GM21529 (cell line): Measurements from ENCODE around the gene HBG2.
A peak's percentile ranks its signal among the peaks of the same experiment; 100 is the strongest.
"Not testable (repeated sequence)": the region's sequence is repeated elsewhere in the genome, so short reads cannot be mapped to it uniquely, and the experiment has no call there.

Experiments
- ATAC-seq: cut with Tn5 transposase; IDR thresholded peaks from one replicate; pipeline ENCODE4 v1.9.1; 2021; ENCODE audit not compliant: unreplicated experiment

The HBG2 gene

DNA sequence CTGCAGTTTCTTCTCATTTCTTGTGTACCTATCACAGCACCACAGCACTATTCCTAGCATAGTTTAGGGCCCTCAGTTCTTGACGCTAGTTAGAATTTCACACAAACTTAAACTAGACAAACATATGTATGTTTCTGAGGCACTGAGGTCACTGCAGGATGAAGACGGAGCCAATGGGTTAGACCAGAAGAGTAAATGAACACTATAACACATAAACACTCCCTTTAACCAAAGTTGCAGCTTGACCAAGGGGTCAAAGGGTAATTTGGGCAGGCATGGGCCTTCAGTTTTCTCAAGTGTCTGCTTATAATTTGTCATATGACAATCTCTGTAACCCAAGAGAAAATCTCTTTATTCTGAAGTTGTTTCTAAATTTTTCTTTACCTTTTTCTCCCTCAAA, 28.0 kb upstream of the HBG2 start:
- no peak for ATAC-seq

GRCh38 chr11:5281596-5281995, 27.0 kb upstream of the HBG2 start:
- no peak for ATAC-seq

DNA sequence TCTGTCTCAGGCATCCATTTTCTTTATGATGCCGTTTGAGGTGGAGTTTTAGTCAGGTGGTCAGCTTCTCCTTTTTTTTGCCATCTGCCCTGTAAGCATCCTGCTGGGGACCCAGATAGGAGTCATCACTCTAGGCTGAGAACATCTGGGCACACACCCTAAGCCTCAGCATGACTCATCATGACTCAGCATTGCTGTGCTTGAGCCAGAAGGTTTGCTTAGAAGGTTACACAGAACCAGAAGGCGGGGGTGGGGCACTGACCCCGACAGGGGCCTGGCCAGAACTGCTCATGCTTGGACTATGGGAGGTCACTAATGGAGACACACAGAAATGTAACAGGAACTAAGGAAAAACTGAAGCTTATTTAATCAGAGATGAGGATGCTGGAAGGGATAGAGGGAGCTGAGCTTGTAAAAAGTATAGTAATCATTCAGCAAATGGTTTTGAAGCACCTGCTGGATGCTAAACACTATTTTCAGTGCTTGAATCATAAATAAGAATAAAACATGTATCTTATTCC, 26.1 kb upstream of the HBG2 start:
- peak; percentile 95 for ATAC-seq

DNA sequence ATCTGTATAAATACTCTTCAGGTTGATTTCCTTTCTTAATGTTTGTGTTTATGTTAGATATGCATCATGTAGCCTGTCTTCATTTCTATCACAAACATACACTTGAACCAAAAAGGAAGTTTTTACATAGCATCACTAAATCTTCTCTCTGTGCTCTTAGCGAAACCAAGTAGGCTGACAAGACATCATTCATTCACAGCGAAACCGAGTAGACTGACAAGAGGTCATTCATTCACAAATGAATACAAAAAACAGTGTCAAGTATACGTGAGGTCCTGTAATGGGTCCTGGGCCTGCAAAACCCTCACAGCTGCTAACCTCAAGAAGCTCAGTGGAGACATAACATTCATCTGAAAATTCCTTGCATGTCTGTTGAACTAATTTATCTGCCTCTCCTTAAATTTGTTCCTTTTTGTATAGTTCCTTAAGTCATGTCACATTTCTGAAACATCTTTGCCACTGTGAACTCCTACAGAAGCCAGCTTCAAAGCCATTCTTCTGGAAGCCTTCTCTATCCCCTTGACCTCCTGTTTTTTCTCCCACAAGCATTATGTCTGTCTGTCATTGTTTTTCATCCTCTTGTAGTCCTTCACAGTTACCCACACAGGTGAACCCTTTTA, 25.0 kb upstream of the HBG2 start:
- no peak for ATAC-seq

- no peak for ATAC-seq
Observed at GRCh38 chr11:5277807-5278382, 23.3 kb upstream of the HBG2 start.

GRCh38 chr11:5276697-5277096, 22.1 kb upstream of the HBG2 start:
- ATAC-seq, result no peak

- no peak for ATAC-seq
Observed at GRCh38 chr11:5275369-5276110, 21.0 kb upstream of the HBG2 start.

GRCh38 chr11:5274395-5274794, 19.8 kb upstream of the HBG2 start:
- no peak for ATAC-seq

GRCh38 chr11:5272395-5273017, 17.9 kb upstream of the HBG2 start:
- ATAC-seq, result no peak

- no peak for ATAC-seq
Observed at GRCh38 chr11:5269715-5270147, 15.2 kb upstream of the HBG2 start, which contains the start of gene HBE1. Gene HBE1, minus strand, starts transcription at chr11:5269945. Its CDS starts 55 bp downstream, at chr11:5269890.

DNA sequence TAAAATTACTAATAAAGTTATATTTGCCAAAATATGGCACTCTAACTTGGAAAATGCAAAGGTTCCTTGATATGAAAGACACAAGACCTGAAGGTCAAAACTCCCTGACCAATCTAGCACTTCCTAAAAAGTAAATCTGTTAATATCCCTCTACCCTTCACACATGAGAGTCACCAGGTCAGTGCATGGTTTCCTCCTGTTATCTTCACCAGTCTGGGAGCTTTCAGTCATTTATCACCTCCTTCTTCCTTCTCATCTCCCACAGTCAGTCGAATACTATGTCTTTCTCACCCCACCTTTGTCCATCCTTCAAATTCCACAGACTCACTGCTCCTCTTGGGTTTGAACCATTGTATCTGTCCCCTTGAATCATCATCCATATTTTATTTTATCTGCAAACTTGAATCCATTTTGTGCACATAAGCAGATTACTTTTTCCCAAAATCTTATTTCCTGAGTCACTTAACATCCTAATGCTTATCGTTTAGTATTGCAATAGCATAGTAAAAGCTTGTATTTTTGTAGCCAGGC, 12.5 kb upstream of the HBG2 start:
- no peak for ATAC-seq

DNA sequence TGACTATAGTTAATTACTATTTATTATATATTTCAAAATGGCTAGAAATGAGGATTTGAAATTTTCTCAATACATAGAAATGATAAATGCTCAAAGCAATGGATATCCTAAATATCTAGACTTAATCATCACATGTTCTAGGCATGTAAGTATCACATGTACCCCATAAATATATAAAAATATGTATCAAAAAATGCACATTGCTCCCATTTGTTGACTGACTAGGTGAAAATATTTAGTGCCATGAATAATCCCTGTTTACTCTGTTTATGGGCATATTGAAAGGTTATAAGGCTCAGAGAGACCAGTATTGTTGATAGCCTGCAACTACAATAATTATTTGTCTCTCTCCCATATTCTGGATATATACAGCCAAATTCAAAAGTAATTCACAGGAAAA, 12.0 kb upstream of the HBG2 start:
- ATAC-seq, result no peak

- ATAC-seq, result no peak
Observed at GRCh38 chr11:5265832-5266231, 11.3 kb upstream of the HBG2 start.

DNA sequence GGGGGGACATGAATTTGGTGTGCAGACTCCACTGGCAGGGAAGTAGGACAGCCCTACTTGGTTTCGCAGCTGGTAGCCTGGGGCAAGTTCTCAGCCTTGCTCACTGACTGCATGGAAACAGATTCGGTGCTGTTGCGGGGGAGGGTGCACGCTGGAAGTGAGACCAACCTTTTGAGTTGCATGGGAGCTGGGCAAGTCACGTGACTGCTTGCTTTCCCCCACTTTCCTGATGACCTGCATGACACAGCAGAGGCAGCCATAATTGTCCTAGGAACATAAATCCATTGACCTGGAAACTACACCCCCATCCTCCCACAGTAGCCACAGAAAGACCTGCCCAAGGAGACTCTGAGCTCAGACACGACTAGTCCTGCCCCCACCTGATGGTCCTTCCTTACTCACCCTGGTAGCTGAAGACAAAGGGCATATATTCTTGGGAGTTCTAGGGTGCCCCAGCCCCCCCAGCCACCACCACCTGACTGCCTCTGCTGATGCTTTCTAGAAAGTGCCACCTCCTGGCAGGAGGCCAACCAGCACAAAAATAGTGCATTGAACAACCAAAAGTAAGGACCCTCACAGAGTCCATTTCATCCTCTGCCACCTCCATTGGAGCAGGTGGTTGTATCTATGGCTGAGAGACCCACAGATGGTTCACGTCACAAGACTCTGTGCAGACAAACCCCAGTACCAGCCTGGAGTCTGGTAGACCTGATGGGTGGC, 4.1 kb upstream of the HBG2 start:
- ATAC-seq, result no peak

DNA sequence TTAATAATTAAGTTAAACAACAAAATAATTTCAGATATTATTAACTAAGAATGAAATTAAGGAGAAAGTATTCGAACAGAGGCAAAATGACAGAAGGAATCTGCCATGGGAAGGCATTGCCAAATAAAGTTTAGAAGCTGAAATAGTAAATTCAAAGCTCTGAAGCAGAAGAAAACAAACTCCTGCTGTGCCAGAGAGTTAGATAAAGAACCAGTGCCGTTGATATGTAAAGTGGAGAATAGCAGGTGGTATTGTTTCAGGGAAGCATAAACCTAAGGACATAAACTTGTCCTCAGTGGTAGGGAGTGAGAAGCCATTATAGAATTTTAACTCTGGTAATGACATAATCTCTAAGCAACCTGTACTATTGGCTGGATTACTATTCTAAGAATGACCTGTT, 2.7 kb upstream of the HBG2 start:
- no peak for ATAC-seq

DNA sequence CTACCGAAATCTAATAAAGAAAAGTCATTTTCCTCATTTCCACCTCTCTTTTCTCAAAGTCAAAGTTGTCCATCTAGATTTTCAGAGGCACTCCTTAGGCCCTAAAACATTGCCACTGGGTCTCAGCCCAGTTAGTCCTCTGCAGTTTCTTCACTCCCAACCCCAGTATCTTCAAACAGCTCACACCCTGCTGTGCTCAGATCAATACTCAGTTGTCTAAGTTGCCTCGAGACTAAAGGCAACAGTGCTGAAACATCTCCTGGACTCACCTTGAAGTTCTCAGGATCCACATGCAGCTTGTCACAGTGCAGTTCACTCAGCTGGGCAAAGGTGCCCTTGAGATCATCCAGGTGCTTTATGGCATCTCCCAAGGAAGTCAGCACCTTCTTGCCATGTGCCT, 558 bp downstream of the HBG2 start:
- ATAC-seq, result not testable (repeated sequence)

- not testable (repeated sequence) for ATAC-seq
Observed at GRCh38 chr11:5253440-5253839, 1.1 kb downstream of the HBG2 start.

DNA sequence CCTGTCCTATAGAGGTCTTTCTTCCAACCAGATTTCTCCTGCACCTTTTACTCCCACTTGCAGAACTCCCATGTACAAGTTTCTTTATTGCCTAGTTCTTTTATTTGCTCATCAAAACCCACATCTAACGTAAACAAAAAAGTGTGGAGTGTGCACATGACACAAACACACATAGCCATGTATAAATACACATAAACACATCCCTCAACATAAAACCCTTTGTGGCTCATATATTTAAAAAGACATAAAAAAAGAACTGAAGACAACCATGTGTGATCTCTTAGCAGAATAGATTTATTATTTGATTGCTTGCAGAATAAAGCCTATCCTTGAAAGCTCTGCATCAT, 1.7 kb downstream of the HBG2 start:
- no peak for ATAC-seq

GRCh38 chr11:5252192-5252918, 2.2 kb downstream of the HBG2 start:
- ATAC-seq, result no peak

DNA sequence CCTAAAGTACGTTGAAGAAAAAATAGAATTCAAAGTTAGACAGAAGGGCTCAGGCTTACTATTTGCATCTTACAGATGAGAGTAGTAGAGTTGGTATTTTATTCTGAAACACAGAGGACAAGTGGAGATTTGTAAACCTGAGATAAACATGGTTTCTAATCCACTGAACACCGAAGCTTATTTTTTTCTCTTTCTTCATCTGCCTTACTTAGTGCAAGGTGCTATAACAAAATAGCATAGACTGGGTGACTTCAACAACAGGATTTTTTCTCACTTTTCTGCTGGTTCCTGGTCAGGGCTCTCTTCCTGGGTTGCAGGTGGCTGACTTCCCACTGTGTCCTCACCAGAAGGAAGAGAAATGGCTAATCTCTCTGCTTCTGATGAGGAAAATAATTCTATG, 2.8 kb downstream of the HBG2 start:
- ATAC-seq, result no peak
